Caco-2 (cell line): ENCODE results near the gene AQP12A. TPM values are rescaled to one million over a fixed set of nuclear protein-coding genes. Genes with fewer than 3 reads are reported as not detected.

Experiments used
- BruUV-seq: library from RNA; stranded (reverse); fragments of 400-500 nt; replicated peaks from 2 replicates; lab custom pipeline; 2021; lab: Mats Ljungman, UMichigan
- CTCF ChIA-PET: fragments of 300-600 bp; sonication (Branson Sonifier 250); formaldehyde crosslinking; loops from one replicate; lab custom pipeline; 2022; ENCODE audit warnings: antibody characterized with exemption; lab: Charles Lee
- POLR2A ChIA-PET: fragments of 300-600 bp; sonication (Branson Sonifier 250); formaldehyde crosslinking; loops from one replicate; lab custom pipeline; 2022; ENCODE audit warnings: antibody characterized with exemption; lab: Charles Lee
- DNase-seq, 2 experiments: peaks; one replicate each; pipeline versions ENCODE4 v3.0.0 to v3.0.0-alpha.2; 2020 to 2022
- H3K27me3 ChIP-seq: replicated peaks from 2 replicates; pipeline ENCODE4 v1.6.0; 2011; ENCODE audit warnings: low read length; ENCODE audit not compliant: control insufficient read depth, insufficient read depth
- H3K36me3 ChIP-seq: 2 replicates; pipeline ENCODE4 v1.5.1; 2011; ENCODE audit warnings: low read length; ENCODE audit not compliant: control insufficient read depth, insufficient read depth
- H3K4me1 ChIP-seq: fragments of 250-450 bp; sonication (Bioruptor Pico); 2 replicates; pipeline ENCODE4 v1.5.1; 2020; ENCODE audit warnings: mild to moderate bottlenecking
- H3K4me3 ChIP-seq: 2 replicates; pipeline ENCODE4 v1.5.1; 2011; ENCODE audit warnings: low read depth, mild to moderate bottlenecking, control low read depth, low read length
- H3K9me3 ChIP-seq: fragments of 250-450 bp; sonication (Bioruptor Pico); 2 replicates; pipeline ENCODE4 v1.5.1; 2020; ENCODE audit warnings: mild to moderate bottlenecking, moderate library complexity
- H3K27ac Mint-ChIP-seq: one replicate; pipeline ENCODE4 v1.8.0; 2022; ENCODE audit warnings: mixed read lengths; ENCODE audit not compliant: unreplicated experiment
- H3K27me3 Mint-ChIP-seq: one replicate; pipeline ENCODE4 v1.8.0; 2022; ENCODE audit warnings: mixed read lengths; ENCODE audit not compliant: insufficient read depth, unreplicated experiment
- H3K36me3 Mint-ChIP-seq: one replicate; pipeline ENCODE4 v1.8.0; 2022; ENCODE audit warnings: mild to moderate bottlenecking, mixed read lengths; ENCODE audit not compliant: insufficient read depth, unreplicated experiment
- H3K4me1 Mint-ChIP-seq: one replicate; pipeline ENCODE4 v1.8.0; 2022; ENCODE audit warnings: low read depth, mixed read lengths; ENCODE audit not compliant: unreplicated experiment
- H3K4me3 Mint-ChIP-seq: one replicate; pipeline ENCODE4 v1.8.0; 2022; ENCODE audit warnings: mild to moderate bottlenecking, moderate library complexity, mixed read lengths; ENCODE audit not compliant: unreplicated experiment
- H3K9me3 Mint-ChIP-seq: one replicate; pipeline ENCODE4 v1.8.0; 2022; ENCODE audit warnings: mixed read lengths; ENCODE audit not compliant: unreplicated experiment
- CTCF ChIP-seq, 2 experiments: fragments of 200-600 bp in 1 of 2; IDR thresholded peaks; 1 replicate in 1 of 2; 2 replicates in 1 of 2; pipeline versions ENCODE4 v1.5.1 to v1.8.0; 2011 to 2022; ENCODE audit warnings: antibody characterized with exemption in 1 of 2, control low read depth in 1 of 2, inconsistent platforms in 1 of 2, low read depth in 1 of 2, low read length in 1 of 2, mild to moderate bottlenecking in 1 of 2, moderate library complexity in 1 of 2; ENCODE audit not compliant: insufficient read depth in 1 of 2, severe bottlenecking in 1 of 2, unreplicated experiment in 1 of 2
- intact Hi-C: fragments of 100-400 bp; cut with micrococcal nuclease; formaldehyde crosslinking; loops from one replicate; pipeline ENCODE4 v1.10.0; 2022; ENCODE audit not compliant: unreplicated experiment
- total RNA-seq: library from RNA; stranded (reverse); gene quantifications from 2 replicates; pipeline ENCODE4 v1.2.3, GENCODE V29; 2022

The AQP12A gene
- total RNA-seq, 1 experiment from 2014 or later, result not detected

DNA sequence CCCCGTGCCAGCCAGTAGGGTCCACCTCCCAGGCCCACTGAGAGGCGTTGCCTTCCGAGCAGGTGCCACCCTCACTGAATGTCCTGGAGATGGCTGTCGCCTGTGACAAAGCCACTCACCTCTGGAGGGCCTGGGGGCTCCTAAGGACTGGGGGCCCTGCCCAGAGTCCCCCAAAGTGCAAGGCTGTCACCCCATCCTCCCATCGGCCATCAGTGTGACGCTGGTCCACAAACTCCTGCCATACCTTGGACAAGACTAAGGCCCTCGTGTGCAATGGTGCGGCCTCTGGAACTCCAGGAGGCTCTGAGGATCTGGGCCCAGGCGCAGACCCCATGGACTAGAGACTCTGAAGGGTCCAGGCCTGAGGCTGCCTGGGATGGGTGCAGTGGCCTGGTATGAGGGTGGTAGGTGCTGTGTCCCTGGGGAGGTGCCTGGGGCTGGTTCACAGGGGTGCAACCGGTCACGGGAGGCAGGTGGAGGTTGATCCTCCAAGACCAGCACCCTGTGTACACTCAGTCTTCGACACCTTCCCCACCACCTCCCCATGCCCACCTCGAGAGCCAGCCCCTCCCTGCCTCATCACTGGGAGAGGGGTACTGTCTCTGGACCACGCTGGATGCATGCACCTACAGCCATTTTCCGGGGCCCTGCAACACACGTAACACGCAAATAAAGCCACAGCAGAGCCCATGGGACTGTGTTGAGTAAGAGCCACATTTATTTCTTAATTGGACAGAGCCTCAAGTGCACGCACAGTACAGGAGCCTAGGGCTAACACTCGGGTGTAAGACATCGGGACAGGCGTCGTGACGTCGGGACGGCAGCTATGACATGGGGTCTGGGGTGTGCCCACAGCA, 21.6 kb downstream of the AQP12A start:
- Histone ChIP-seq H3K36me3 (no peaks in the 10 kb centered on the region), H3K4me3 (no peak overlapping the region), H3K9me3 (no peaks in the 10 kb centered on the region), H3K27me3 (no peaks in the 10 kb centered on the region), H3K4me1 (no peaks in the 10 kb centered on the region)
- H3K27me3 Mint-ChIP-seq, result peaks cover 3% of the 10 kb centered on the region
- no peak for DNase-seq
- H3K9me3 Mint-ChIP-seq, result no peaks in the 10 kb centered on the region
- no TSS peak for BruUV-seq
- CTCF ChIA-PET, result no interaction called here
- intact Hi-C loops, result no loop called here
- POLR2A ChIA-PET, result no interaction called here
- no peaks in the 10 kb centered on the region for H3K4me1 Mint-ChIP-seq
- H3K4me3 Mint-ChIP-seq, result no peak overlapping the region
- no peak overlapping the region for H3K27ac Mint-ChIP-seq
- H3K36me3 Mint-ChIP-seq, result no peaks in the 10 kb centered on the region
- TF ChIP-seq CTCF (IDR thresholded peaks at IDR 0.05; ENCODE audit: insufficient read depth in 1 of 2, low read depth in 1 of 2, low read length in 1 of 2, severe bottlenecking in 1 of 2, unreplicated experiment in 1 of 2), result no peak

DNA sequence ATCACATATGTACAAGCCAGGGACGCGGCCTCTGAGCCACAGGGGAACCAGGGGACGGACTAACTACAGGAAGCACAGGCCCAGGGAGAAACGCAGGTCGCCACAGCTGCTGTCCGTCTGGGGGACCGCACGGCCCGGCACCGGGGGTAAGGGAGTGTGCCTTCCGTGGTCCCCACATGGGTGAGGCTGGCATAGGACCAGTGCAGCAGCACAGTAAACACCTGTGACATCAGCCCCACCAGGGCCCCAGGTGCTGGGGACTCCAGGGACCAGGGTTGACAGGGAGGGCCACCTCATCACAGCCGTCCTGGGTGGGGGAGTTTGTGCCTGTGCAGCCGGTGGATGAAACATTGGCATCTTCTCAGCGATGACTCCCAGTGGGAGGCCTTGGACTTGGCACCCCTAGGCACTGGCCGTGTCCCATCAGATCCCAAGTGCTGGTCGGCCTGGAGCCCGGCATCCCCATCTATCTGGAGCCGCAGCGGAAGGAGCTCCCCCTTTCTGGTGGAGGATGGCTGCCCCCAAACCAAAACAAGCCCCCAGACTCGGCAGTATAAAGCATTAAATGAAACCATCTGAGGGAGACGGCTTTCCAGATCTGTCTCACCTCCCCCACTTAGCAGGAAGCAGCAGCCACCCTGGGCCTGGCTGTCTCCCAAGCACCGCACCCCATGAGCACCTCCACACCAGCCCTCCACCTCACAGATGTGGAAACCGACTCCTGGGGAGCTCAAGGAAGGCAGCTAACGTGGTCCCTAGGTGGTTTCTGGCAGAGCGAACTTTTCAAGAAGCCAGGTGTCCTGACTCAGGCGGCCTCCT, 22.5 kb downstream of the AQP12A start:
- Mint-ChIP-seq H3K4me3 (no peak overlapping the region), H3K27ac (no peak overlapping the region), H3K27me3 (peaks cover 3% of the 10 kb centered on the region), H3K36me3 (no peaks in the 10 kb centered on the region), H3K9me3 (no peaks in the 10 kb centered on the region), H3K4me1 (no peaks in the 10 kb centered on the region)
- intact Hi-C loops, result no loop called here
- no TSS peak for BruUV-seq
- no peak for DNase-seq
- no peak for TF ChIP-seq CTCF (IDR thresholded peaks at IDR 0.05; ENCODE audit: insufficient read depth in 1 of 2, low read depth in 1 of 2, low read length in 1 of 2, severe bottlenecking in 1 of 2, unreplicated experiment in 1 of 2)
- H3K36me3 ChIP-seq, result no peaks in the 10 kb centered on the region
- H3K4me3 ChIP-seq, result no peak overlapping the region
- H3K27me3 ChIP-seq, result no peaks in the 10 kb centered on the region
- ChIA-PET CTCF (interaction anchor here (0.8 to 1.3 kb wide), 2 partner anchors 9 to 126 kb away, joined by 3 to 5 read pairs; no protein-coding TSS in a partner anchor), POLR2A (no interaction called here)
- no peaks in the 10 kb centered on the region for H3K9me3 ChIP-seq
- no peaks in the 10 kb centered on the region for H3K4me1 ChIP-seq
